DMS153 treated with DMSO at 0.1 percent for 48 hours (cell line): Measurements from ENCODE around the gene RRP8.

ENCODE experiments used
- DNase-seq: peaks from one replicate; lab custom pipeline; 2025; ENCODE audit not compliant: unreplicated experiment; lab: John Stamatoyannopoulos, UW

Gene RRP8

DNA sequence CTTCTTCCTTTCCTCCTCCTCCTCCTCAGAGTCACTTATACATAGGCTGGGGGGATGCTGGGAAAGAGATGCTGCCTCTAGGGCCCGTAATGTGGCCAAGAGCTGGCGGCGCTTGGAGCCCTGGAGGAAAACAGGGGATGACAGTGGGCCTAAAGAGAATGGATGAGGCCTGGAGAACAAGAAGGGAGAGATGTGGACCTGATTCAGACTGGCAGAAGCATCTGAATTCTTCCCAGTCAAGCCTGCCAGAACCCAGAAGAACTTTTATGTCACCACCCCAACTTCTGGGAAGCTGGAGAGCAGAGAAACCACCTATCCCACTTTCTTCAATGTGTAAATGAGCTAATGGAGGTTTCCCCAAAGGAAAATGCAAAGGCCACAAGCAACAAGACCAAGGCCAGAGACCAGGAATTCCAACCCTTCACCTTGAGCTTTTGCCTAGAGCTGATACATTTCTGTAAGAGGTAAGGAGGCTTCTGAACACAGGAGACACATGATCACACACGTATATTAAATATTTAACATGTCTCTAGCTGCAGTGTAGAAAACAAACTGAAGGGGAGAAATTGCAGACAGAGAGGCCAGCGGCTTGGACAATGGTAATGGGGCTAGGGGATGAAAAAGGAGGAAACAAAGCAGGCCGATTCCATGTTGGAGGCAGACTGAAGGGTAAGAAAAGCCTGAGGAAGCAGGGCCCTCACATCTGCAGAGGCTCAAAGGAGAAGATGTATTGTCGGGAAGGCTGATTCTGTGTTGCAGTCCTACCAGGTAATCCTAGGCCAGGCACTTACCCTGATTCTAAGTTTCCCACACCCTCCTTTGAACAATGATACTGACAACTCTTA is 1.1 kb downstream of the RRP8 start:
- no peak for DNase-seq

DNA sequence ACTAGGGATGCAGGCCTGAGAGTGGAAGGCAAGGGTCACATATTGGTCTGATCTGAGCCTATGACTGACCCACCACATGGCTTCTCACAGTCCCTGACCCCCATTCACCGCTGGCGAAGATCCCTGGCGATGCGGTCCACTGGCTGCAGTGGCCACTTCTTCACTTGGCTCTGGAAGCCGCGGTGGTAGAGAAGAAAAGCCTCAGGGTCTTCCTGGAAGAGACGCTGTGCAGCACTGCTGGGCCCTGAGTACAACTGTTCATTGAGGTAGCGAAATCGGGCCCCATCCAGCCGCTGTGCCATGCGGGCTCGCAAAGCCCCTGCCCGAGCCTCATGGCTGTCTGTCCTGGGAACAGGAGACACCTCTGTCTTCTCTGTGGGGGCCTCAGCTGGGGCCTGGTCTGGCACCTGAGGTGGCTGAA is 2.4 kb downstream of the RRP8 start:
- no peak for DNase-seq

GRCh38 chr11:6599881-6600390 is 3.5 kb downstream of the RRP8 start:
- no peak for DNase-seq

DNA sequence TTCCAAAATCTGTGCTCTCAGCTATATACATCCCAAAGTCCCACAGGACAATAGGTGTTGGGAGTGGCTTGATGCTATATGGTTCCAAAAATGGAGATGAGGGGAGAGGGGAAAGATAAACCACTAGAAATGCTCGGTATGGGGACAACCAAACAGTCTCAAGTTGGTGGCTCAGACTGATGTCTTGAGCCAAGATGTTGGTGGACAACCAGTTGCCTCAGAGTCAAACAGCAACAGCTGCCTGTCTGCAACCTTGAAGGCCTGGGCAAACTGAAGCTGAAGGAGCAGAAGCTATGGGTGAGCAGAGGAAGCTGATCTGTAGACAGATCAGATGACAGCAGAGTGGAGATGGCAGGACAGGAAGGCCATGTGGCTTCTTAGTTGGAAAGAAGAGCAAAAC is 4.0 kb downstream of the RRP8 start:
- DNase-seq: no peak

- DNase-seq: no peak
Measured at GRCh38 chr11:6598555-6598954, 4.9 kb downstream of the RRP8 start.

DNA sequence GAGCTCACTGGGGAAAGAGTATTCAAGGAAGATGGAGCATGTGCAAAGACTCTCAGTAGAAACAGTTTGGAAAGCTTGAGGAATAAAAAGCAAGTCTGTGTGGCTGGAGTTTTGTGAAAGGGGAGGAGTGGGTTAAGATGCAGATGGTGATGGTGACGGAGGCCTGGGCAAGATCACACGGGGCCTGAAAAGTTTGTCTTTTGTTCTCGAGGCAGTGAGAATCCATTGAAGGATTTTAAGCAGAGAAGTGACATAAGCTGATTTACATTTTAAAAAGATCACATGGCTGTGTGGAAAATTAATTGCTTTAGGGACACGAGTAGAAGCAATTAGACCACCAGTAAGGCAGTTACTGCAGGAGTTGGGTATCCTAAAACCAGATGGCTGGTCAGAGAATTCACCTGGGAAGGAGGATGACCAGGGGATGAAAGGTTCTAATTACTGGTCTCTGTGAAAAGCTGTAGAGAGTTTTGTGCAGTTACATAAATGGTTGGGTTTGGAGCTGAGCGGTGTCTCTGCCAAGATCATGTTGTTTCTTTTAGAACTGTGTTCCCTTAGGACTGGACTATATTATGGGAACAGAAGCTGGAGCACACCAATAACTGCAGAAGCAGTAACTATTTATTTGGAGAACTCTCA is 7.1 kb downstream of the RRP8 start:
- DNase-seq: no peak

DNA sequence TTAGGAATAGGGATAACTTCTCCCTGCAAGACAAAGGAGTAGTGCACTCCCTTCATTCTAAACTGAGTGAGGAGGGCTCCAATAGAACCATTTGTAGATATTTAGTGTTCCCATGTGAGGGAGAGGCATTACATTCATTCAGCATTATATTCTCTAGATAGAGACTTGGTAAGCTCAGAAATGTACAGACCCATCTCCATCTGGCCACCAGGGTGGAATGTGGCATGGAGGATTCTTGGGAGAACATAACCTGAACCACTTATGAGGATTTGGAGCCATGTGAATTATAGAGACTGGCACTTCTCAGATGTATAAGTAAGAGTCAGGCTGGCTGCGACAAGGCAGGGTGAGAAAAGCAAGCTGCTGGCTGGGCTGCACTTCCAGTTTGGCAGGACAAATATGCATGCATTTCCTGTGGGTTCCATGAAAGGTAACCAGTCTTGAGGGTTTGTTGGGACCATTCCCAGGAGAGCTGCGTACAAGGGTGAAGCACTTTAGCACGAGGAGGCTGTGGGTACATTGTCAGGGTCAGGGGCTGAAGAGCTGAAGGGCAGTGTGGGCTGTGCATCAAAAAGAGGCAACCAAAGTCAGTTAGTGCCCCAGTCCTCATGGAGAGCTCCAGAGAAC is 9.2 kb downstream of the RRP8 start:
- no peak for DNase-seq

GRCh38 chr11:6588018-6588417 is 15.4 kb downstream of the RRP8 start:
- DNase-seq: no peak

- no peak for DNase-seq
Measured at GRCh38 chr11:6587360-6587953, 16.0 kb downstream of the RRP8 start.

DNA sequence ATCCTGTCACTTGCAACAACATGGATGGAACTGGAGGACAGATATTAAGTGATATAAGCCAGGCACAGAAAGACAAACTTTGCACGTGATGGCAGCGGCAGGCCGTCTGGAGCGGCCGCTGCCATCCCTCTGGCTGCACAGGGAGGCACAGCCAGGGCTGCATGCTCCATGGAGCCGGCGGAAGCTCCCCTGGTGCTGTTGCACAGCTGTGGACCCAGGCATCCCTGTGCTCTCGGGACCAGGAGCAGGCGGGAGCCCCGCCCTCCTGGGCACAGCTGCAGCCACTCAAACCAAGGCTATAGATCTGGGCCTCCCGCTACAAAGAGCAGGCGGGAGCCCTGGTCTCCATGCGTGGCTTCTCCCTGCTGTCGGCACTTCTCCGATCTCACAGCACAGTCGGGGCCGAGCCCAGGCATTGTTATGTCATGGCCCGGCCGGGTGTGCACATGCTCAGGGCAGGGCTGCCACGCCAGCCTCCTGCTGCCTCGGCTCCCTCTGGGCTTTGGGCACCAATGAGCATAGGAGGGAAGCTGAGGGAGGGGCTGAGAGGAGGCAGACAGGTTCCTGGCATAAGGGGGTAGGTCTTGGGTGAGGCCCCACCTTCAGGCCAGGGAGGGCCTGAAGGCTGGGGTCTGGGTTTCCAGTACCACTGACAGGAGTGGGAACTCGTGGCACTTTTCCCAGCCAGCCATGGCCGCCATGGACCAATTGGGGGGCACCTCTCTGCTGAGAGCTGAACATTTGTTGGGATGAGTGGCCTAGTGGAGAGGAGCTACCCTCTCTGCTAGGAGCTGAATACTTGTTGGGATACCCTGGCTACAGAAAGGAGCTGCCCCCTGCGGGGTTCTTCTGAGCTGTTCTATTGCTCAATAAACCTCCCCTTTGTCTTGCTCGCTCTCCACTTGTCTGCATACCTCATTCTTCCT is 16.7 kb downstream of the RRP8 start:
- no peak for DNase-seq

- no peak for DNase-seq
Measured at GRCh38 chr11:6584528-6584927, 18.9 kb downstream of the RRP8 start.

GRCh38 chr11:6583584-6583983 is 19.8 kb downstream of the RRP8 start:
- DNase-seq: no peak

GRCh38 chr11:6579681-6580080 is 23.7 kb downstream of the RRP8 start:
- DNase-seq: no peak

- DNase-seq: no peak
Measured at GRCh38 chr11:6578134-6578533, 25.3 kb downstream of the RRP8 start.

- DNase-seq: no peak
Measured at GRCh38 chr11:6576471-6577373, 26.7 kb downstream of the RRP8 start.

DNA sequence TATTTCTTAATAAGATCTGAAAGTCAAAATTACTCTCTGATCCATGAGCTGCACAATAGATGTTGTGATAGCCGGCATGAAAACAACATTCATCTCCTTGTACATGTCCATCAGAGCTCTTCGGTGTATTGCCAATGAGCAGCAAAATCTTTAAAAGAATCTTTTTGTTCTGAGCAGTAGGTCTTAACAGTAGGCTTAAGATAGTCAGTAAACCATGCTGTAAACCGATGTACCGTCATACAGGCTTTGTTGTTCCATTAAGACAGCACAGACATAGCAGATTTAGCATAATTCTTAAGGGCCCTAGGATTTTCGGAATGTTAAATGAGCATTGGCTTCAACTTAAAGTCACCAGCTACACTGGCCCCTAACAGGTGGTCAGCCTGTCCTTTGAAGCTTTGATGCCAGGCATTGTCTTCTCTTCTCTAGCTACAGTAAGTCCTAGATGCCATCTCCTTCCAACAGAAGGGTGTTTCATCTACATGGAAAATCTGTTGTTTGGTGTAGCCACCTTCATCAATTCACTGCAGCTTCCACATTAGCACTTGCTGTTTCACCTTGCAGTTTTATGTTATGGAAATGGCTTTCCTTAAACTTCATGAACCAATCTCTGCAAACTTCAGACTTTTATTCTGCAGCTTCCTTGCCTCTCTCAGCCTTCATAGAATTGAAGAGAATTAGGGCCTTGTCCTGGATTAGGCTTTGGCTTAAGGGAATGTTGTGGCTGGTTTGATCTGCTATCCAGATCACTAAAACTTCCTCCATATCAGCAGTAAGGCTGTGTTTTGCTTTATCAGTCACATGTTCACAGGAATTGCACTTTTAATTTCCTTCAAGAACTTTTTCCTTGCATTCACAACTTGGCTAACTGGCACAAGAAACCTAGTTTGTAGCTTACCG is 28.4 kb downstream of the RRP8 start:
- DNase-seq: no peak

DNA sequence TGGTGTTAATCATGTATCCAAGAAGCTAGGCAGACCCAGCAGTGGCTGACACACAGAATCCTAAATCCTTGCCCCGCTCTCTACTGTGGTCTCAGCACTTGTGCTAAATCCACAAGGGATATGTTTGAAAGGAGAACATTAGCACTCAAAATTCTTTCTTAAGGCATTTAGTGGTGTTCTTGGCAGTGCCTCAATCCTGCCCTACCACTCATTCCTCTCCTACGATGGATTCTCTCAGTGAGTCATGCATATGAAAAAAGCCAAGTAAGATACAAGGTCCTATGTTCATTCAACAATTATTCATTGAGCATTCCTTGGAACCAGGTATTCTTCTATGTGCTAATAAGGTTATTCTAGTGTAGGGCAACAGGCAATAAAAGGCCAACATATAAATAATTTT is 31.2 kb downstream of the RRP8 start:
- DNase-seq: no peak

DNA sequence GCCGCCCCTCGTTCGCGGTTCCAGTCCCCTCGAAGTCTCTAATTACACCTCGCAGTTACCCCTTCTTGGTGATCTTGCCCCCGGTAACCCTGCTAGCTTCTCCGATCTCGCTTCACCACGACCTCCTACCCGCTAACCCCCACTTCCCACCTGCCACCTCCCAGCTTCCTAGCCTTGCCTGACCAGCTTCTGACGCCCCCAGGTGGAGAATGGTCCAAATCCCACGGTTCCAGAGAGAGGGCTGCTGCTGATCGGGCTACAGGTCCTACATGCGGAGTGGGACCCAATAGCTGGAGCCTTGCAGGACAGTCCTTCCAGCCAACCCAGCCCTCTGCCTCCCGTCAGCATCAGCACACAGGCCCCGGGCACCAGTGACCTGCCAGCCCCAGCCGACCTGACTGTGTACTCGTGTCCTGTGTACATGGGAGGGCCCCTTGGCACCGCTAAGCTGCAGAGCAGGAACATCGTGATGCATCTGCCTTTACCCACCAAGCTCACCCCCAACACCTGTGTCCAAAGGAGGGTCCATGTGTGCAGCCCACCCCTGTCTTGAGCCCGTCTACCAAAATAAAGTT is 31.9 kb downstream of the RRP8 start:
- DNase-seq: no peak
